Measurements from ENCODE around the gene CLIC6. TPM values are rescaled to one million over a fixed set of nuclear protein-coding genes. Genes with fewer than 3 reads are reported as not detected.
A peak's percentile ranks its signal among the peaks of the same experiment; 100 is the strongest.

Gene CLIC6
- total RNA-seq, 1 donor, result 0.18 TPM

DNA sequence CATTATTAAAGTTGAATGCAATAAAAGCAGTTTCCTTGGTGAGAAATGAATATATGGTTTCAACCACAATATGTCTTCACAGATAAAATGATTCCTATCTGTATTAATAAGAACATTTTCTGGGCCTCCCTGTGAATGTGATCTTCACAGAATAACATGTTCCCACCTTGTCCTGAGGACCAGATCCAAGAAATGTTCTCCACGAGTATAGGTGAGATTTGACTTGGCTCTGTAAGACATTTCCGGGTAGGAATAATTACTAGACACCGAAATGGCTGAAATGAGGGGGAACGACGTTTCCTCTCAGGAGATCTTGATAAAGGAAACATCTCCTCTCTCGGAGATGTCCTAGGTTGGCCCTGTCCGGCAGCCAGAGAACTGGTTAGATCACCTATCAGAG lies 61.4 kb downstream of the CLIC6 start:
- no peak for TF ChIP-seq CTCF (IDR thresholded peaks at IDR 0.05; ENCODE audit: insufficient read depth, low read length)
- no peak for DNase-seq (ENCODE audit: low read depth)
- H3K4me3 ChIP-seq (ENCODE audit: low read depth, low read length), result no peak overlapping the region

DNA sequence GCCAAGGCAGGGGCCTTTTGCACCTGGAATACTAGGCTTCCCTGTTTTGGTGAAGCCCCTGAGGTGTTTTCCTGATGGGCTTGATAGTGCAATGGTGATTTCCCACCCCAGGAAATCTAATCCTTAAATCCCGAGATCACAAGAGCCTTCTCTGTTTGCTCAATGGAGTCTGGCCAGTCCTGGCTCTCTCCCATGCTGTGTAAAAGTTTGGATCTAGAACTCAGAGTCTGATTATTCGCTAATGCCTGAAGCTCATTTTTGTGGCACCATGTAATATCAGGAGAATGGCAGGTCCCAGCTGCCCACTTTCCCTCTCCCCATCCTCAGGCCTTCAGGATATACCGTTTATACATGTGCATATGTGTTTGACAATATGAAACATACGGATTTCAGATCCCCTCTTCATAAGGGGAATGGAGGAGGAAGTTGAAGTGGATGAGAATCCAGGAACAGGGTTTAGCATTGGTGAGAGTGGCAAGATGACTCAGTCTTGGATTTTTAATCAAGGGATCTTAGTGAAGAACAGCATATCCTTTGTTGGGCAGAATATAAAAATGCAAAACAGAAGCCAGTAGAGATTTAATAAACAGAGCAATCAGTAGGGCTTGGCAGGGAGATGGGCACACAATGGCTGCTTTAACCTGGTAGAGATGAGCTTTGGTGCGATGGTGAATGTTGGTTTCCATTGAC lies 62.1 kb downstream of the CLIC6 start:
- no peak for DNase-seq (ENCODE audit: low read depth)
- no peak overlapping the region for H3K4me3 ChIP-seq (ENCODE audit: low read depth, low read length)
- no peak for TF ChIP-seq CTCF (IDR thresholded peaks at IDR 0.05; ENCODE audit: insufficient read depth, low read length)

- H3K4me3 ChIP-seq (ENCODE audit: low read depth, low read length), result no peak overlapping the region
- TF ChIP-seq CTCF (IDR thresholded peaks at IDR 0.05; ENCODE audit: insufficient read depth, low read length), result no peak
- DNase-seq (ENCODE audit: low read depth), result peak; percentile 12
Measured at GRCh38 chr21:34732388-34732821, 63.6 kb downstream of the CLIC6 start.

- no peak overlapping the region for H3K4me3 ChIP-seq (ENCODE audit: low read depth, low read length)
- TF ChIP-seq CTCF (IDR thresholded peaks at IDR 0.05; ENCODE audit: insufficient read depth, low read length), result no peak
- peak; percentile 15 for DNase-seq (ENCODE audit: low read depth)
Measured at GRCh38 chr21:34733852-34734251, 65.1 kb downstream of the CLIC6 start.

DNA sequence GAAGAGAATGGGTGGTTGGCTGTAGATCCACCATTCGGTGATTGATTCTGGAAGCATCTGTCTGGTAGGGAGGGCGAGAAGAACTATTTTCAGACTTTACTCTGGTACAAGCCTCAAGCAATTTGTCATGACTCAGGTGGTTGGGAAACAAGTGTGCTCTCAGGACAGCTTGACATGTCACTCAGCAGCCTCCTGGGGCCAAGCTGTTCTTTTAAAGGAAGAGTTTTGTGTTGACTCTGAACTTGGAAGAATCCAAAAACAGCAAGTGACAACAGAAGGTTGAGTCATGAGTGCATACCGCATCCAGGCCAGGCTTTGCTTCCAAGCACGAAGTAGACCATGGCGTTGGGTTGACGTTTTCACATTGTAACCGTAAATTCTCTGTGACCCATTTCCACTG lies 65.9 kb downstream of the CLIC6 start:
- TF ChIP-seq CTCF (IDR thresholded peaks at IDR 0.05; ENCODE audit: insufficient read depth, low read length), result no peak
- no peak for DNase-seq (ENCODE audit: low read depth)
- H3K4me3 ChIP-seq (ENCODE audit: low read depth, low read length), result no peak overlapping the region

- DNase-seq (ENCODE audit: low read depth), result peak; percentile 14
- TF ChIP-seq CTCF (IDR thresholded peaks at IDR 0.05; ENCODE audit: insufficient read depth, low read length), result no peak
- H3K4me3 ChIP-seq (ENCODE audit: low read depth, low read length), result no peak overlapping the region
Measured at GRCh38 chr21:34736116-34736874, 67.5 kb downstream of the CLIC6 start.
